Heart left ventricle (tissue), 13 donors: ENCODE results near the gene FAM219B.

Experiments used
- CTCF ChIP-seq, 12 donors: fragments of 200-600 bp; sonication (generic) in 4 of 12; IDR thresholded peaks; one replicate each; pipeline versions ENCODE4 v1.5.0 to v1.8.0; 2018 to 2022; ENCODE audit warnings: antibody characterized with exemption in 12 of 12, mild to moderate bottlenecking in 5 of 12
- POLR2A ChIP-seq, 2 donors: fragments of 450-650 bp; IDR thresholded peaks; one replicate each; pipeline ENCODE4 v1.6.1; 2017; ENCODE audit warnings: antibody characterized with exemption in 2 of 2, mild to moderate bottlenecking in 2 of 2, moderate library complexity in 2 of 2
- donor health status: ischemic (EF 13 %, LVEDD 7.1; RV severe dilation, severe dysfunction).
- donor health status: DM: no; HTN: yes; CAD: no.
- donor health status: DM: no; HTN: no; CAD: no.
- donor health status: ischemic (EF 25% LVEDD 6.9; RV normal size, moderate dysfunction).
- donor health status: ischemic (EF 25% LVEDD 5.7; RV mildly dilated, moderate dysfunction).
- donor health status: ischemic (EF 35%, LVEDD 5.7; RV mildly dilated, moderate dysfunction).
- donor health status: nonischemic (EF 11% LVEDD 7.7; RV severe dilation, severe dysfunction).
- donor health status: DM: yes; HTN: yes; CAD: no.
- donor health status: PGD.
- donor health status: ischemic (EF 29% LVEDD 5.4; RV normal size, mild dysfunction).
- donor health status: nonischemic (EF 23%, LVEDD 6.1; RV moderate dilation, normal function).

GRCh38 chr15:74955017-74955416, 48.4 kb upstream of the FAM219B start:
- TF ChIP-seq POLR2A (IDR thresholded peaks at IDR 0.05) (no peak), CTCF (IDR thresholded peaks at IDR 0.05) (no peak)
